ENCODE data around the gene LPIN1.

Gene LPIN1

GRCh38 chr2:11870064-11870463, 123.6 kb downstream of the LPIN1 start:
- in situ Hi-C loops (cut with MboI; ENCODE audit: low sequenced_read_pairs, unreplicated experiment): loop anchor here (25.0 kb wide), 1 partner anchor 167 kb away; no protein-coding TSS in a partner anchor

GRCh38 chr2:11870584-11870983, 124.2 kb downstream of the LPIN1 start:
- in situ Hi-C loops (cut with MboI; ENCODE audit: low sequenced_read_pairs, unreplicated experiment): loop anchor here (25.0 kb wide), 1 partner anchor 167 kb away; no protein-coding TSS in a partner anchor
- no peak for DNase-seq (ENCODE audit: low spot score)
- TF ChIP-seq CTCF (IDR thresholded peaks at IDR 0.05; ENCODE audit: borderline replicate concordance, control extremely low read depth, extremely low read depth, insufficient read depth, missing control alignments): no peak

More at GRCh38 chr2:11870064-11870463, 123.6 kb downstream of the LPIN1 start:
- TF ChIP-seq CTCF (IDR thresholded peaks at IDR 0.05; ENCODE audit: borderline replicate concordance, control extremely low read depth, extremely low read depth, insufficient read depth, missing control alignments): no peak
- no peak for DNase-seq (ENCODE audit: low spot score)

DNA sequence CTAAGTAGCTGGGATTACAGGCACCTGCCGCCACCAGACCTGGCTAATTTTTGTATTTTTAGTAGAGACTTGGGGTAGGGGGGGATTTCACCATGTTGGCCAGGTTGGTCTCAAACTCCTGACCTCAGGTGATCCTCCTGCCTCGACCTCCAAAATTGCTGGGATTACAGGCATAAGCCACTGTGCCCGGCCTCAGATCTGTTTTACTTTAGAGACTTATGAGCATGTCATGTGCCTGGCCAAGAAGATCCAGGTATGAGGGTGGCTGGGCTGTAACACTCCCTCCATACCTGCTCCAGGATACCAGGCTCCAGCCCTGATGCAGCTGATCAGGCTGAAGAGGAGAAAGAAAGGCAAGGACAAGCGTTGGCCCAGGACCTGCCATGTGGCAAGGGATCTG, 125.0 kb downstream of the LPIN1 start:
- in situ Hi-C loops (cut with MboI; ENCODE audit: low sequenced_read_pairs, unreplicated experiment): loop anchor here (25.0 kb wide), 1 partner anchor 166 kb away; no protein-coding TSS in a partner anchor
- no peak for DNase-seq (ENCODE audit: low spot score)
- TF ChIP-seq CTCF (IDR thresholded peaks at IDR 0.05; ENCODE audit: borderline replicate concordance, control extremely low read depth, extremely low read depth, insufficient read depth, missing control alignments): no peak

- TF ChIP-seq CTCF (IDR thresholded peaks at IDR 0.05; ENCODE audit: borderline replicate concordance, control extremely low read depth, extremely low read depth, insufficient read depth, missing control alignments): no peak
- in situ Hi-C loops (cut with MboI; ENCODE audit: low sequenced_read_pairs, unreplicated experiment): loop anchor here (25.0 kb wide), 1 partner anchor 165 kb away; no protein-coding TSS in a partner anchor
- DNase-seq (ENCODE audit: low spot score): no peak
These were observed 126.0 kb downstream of the LPIN1 start for GRCh38 chr2:11872247-11872947.

DNA sequence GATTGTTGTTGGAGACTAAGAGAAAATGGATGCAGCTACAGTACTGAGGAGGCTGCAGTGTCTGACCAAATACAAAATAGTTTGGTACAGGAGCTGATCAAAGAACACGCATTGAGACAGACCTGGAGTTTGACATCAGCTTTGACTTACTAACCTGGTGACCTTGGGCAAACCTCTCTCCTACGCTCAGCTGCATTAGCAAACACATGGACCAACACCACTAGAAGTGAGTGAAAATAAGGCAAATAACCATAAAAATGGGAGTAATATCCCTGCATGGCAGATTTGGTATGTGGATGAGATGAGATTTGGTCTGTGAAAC, 126.5 kb downstream of the LPIN1 start:
- TF ChIP-seq CTCF (IDR thresholded peaks at IDR 0.05; ENCODE audit: borderline replicate concordance, control extremely low read depth, extremely low read depth, insufficient read depth, missing control alignments): no peak
- in situ Hi-C loops (cut with MboI; ENCODE audit: low sequenced_read_pairs, unreplicated experiment): loop anchor here (25.0 kb wide), 1 partner anchor 164 kb away; no protein-coding TSS in a partner anchor
- no peak for DNase-seq (ENCODE audit: low spot score)

GRCh38 chr2:11873356-11874154, 127.1 kb downstream of the LPIN1 start:
- in situ Hi-C loops (cut with MboI; ENCODE audit: low sequenced_read_pairs, unreplicated experiment): loop anchor here (25.0 kb wide), 1 partner anchor 164 kb away; no protein-coding TSS in a partner anchor
- TF ChIP-seq CTCF (IDR thresholded peaks at IDR 0.05; ENCODE audit: borderline replicate concordance, control extremely low read depth, extremely low read depth, insufficient read depth, missing control alignments): no peak
- no peak for DNase-seq (ENCODE audit: low spot score)
